Fibroblast of pulmonary artery (primary cell): ENCODE results near the gene UBE2L6.
"Not testable (repeated sequence)": the region's sequence is repeated elsewhere in the genome, so short reads cannot be mapped to it uniquely, and the experiment has no call there.

Experiments used
- DNase-seq: peaks from one replicate; pipeline ENCODE4 v3.0.0-alpha.2; 2010; ENCODE audit warnings: low read depth
- H3K4me3 ChIP-seq: replicated peaks from 2 replicates; pipeline ENCODE4 v1.5.1; 2011; ENCODE audit warnings: low read depth, mild to moderate bottlenecking, control low read depth, low read length, moderate library complexity
- TF ChIP-seq, protein P1 (sequence below): IDR thresholded peaks from 2 replicates; pipeline ENCODE4 v1.5.1; 2011; ENCODE audit warnings: mild to moderate bottlenecking, control low read depth, low read length, inconsistent platforms; ENCODE audit errors: missing control alignments

Gene UBE2L6

DNA sequence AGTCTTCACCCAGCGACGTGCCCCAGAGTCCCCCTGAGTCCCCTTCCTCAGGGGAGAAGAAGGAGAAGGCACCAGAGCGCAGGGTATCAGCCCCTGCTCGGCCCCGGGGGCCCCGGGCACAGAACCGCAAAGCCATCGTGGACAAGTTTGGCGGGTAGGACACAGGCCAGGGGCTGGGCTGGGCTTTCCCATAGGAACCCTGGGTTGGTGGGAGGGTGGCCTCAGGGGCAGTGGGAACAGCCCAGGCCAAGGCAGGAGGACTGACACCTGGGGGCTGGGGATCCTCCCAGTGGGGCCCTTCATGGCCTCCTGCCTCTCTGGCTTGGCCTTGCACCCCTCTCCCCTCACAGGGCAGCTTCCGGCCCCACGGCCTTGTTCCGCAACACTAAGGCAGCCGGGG is 21.6 kb downstream of the UBE2L6 start:
- no peak for DNase-seq
- TF ChIP-seq, protein P1, sequence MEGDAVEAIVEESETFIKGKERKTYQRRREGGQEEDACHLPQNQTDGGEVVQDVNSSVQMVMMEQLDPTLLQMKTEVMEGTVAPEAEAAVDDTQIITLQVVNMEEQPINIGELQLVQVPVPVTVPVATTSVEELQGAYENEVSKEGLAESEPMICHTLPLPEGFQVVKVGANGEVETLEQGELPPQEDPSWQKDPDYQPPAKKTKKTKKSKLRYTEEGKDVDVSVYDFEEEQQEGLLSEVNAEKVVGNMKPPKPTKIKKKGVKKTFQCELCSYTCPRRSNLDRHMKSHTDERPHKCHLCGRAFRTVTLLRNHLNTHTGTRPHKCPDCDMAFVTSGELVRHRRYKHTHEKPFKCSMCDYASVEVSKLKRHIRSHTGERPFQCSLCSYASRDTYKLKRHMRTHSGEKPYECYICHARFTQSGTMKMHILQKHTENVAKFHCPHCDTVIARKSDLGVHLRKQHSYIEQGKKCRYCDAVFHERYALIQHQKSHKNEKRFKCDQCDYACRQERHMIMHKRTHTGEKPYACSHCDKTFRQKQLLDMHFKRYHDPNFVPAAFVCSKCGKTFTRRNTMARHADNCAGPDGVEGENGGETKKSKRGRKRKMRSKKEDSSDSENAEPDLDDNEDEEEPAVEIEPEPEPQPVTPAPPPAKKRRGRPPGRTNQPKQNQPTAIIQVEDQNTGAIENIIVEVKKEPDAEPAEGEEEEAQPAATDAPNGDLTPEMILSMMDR = no peak
- no peak overlapping the region for H3K4me3 ChIP-seq

DNA sequence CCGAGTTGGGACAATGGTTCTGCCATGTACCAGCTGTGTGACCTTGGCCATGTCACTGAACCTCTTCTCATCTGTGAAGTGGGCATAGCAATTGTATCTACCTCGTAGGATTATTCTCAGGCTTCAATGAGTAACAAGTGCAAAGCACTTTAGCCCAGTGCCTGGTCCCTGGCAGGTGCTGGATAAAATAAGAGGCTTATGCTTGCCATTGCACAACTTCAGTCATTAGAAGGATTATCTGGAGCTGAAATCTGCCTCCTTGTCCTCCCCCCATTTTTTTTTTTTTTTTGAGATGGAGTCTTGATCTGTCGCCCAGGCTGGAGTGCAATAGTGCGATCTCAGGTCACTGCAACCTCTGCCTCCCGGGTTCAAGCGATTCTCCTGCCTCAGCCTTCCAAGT is 22.9 kb downstream of the UBE2L6 start:
- no peak overlapping the region for H3K4me3 ChIP-seq
- TF ChIP-seq, protein P1 = no peak
- DNase-seq = no peak

DNA sequence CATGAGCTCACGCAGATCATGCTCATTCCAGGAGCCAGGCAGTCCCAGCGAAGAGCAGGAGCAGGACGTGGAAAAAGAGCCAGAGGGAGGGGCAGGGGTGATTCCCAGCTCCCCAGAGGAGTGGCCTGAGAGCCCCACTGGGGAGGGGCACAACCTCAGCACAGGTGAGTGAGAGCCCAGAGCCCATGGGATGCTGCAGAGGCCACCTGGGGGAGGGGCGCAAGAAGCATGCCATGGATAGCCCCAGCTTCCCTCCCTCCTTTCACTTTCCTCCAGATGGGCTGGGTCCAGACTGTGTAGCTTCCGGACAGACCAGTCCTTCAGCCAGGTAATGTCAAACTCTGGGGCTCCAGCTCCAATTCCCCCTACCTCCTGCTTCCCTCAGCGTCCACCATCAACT is 23.9 kb downstream of the UBE2L6 start:
- H3K4me3 ChIP-seq = no peak overlapping the region
- DNase-seq = no peak
- TF ChIP-seq, protein P1 = no peak

DNA sequence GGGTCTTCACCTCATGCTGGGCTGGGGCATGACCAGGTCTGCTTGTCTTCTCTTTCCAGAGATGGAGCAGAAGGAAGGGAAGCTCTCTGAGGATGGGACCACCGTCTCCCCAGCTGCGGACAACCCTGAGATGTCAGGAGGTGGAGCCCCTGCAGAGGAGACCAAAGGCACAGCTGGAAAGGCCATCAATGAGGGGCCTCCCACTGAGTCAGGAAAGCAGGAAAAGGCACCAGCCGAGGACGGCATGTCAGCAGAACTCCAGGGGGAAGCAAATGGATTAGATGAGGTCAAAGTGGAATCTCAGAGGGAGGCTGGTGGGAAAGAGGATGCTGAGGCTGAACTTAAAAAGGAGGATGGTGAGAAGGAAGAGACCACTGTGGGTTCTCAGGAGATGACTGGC is 24.9 kb downstream of the UBE2L6 start:
- DNase-seq = no peak
- H3K4me3 ChIP-seq = no peak overlapping the region
- TF ChIP-seq, protein P1 = no peak

DNA sequence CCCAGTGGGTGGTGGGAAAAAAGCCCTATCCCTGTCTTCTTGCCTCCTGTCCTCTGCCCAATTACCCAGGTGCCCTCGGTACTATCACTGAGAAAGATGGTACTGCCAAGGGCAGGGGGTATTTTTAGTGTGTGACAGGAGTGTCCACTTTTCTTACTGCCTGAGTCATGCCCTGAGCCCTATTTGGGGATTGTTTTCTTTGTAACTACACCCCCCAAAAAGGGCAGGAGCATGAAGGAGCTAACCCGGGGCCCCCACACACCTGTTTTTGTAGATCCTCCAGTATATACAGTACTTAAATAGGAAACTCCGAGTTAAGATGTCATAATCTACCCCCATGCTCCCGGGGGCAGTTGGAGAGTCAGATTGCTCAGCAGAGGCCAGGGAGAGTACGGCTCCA is 26.3 kb downstream of the UBE2L6 start:
- TF ChIP-seq, protein P1 = no peak
- no peak overlapping the region for H3K4me3 ChIP-seq
- no peak for DNase-seq

DNA sequence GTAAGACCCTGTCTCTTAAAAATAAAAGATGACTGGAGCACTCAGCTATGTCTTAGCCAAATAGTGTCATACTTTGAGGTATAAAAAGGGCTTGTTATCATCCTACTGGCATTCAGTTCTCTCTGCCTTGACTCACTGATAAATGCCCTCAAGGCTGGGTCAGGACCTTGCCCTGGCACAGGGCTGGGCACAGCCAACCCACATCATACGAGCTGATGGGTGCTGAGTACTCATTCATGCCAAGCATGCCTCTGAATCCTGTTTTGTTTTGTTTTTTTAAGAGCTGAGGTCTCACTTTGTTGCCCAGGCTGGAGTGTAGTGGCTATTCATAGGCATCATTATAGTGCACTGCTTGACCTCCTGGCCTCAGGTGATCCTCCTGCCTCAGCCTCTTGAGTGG is 28.1 kb downstream of the UBE2L6 start:
- H3K4me3 ChIP-seq = no peak overlapping the region
- TF ChIP-seq, protein P1 = no peak
- DNase-seq = no peak

DNA sequence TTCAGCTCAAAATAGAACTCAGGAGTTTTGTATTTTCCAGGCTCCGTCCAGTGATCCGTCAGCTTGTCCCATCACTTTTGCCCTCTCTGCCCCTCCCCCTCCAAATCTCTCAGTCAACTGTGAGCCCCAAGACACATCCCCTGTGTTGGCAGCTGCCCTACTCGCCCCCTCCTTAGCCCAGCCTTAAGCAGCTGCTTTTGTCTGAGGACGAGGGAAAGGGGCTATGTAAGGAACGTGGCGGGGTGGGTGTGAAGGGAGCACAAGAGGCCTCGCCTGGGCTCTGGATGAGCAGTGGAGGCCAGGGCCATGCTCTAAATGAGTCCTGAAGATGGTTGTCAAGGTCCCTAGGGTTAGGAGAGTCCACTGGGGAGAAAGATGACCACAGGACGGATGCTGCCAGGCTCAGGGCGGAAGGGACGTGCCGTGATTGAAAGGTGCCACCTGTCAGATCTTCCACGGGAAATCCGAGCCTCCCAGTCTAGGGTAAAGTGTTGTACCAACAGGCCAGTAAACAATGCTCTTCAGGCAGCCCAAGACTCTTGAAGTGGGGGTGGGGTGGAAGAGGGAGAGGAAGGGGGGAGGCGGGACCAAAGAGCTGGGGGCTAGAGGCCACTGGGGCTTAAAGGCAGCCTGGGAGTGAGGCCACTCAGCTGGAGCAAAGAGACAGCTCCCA is 30.4 kb downstream of the UBE2L6 start, which contains the start of gene SMTNL1:
TSS of gene SMTNL1 (plus strand) at position 649 of the 673 bp plus-strand sequence. CDS start 5,048 bp downstream, outside the sequence.
- TF ChIP-seq, protein P1 = no peak
- DNase-seq = no peak

DNA sequence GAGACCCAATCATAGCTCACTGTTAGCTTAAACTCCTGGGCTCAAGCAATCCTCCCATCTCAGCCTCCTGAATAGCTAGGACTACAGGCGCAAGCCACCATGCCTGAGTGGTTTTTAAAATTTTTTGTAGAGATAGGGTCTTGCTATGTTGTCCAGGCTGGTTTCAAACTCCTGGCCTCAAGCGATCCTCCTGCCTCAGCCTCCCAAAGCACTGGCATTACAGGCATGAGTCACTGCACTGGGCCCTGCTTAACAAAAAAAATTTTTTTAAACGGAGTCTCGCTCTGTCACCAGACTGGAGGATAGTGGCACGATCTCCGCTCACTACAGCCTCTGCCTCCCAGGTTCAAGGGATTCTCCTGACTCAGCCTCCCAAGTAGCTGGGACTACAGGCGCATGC is 33.0 kb downstream of the UBE2L6 start:
- H3K4me3 ChIP-seq, DNase-seq: not testable (repeated sequence)

More for the DNA sequence above, 30.4 kb downstream of the UBE2L6 start, which contains the start of gene SMTNL1:
- no peak within 1 kb of the TSS for H3K4me3 ChIP-seq
